Activated CD4-positive, alpha-beta T cell treated with anti-CD3 and anti-CD28 coated beads, Interleukin-2, amount 10 ng/mL, durations not matched to agents 7 days and 5 days (primary cell): ENCODE data around the gene FERMT3. TPM values are rescaled to one million over a fixed set of nuclear protein-coding genes. Genes with fewer than 3 reads are reported as not detected.

Source experiments
- CTCF ChIA-PET: fragments of 350-600 bp; sonication (Branson Sonifier 250); formaldehyde crosslinking; loops from one replicate; lab custom pipeline; 2021; ENCODE audit warnings: antibody characterized with exemption; lab: Charles Lee
- POLR2A ChIA-PET: fragments of 350-600 bp; sonication (Branson Sonifier 250); formaldehyde crosslinking; loops from one replicate; lab custom pipeline; 2021; ENCODE audit warnings: antibody characterized with exemption; lab: Charles Lee
- DNase-seq: peaks from one replicate; pipeline ENCODE4 v3.0.0-alpha.2; 2020
- H3K27ac Mint-ChIP-seq: one replicate; pipeline ENCODE4 v1.8.0; 2021; ENCODE audit warnings: mild to moderate bottlenecking, moderate library complexity, mixed read lengths
- H3K27me3 Mint-ChIP-seq: one replicate; pipeline ENCODE4 v1.8.0; 2021; ENCODE audit warnings: mixed read lengths
- H3K36me3 Mint-ChIP-seq: one replicate; pipeline ENCODE4 v1.8.0; 2021; ENCODE audit warnings: low read depth, mixed read lengths
- H3K4me1 Mint-ChIP-seq: one replicate; pipeline ENCODE4 v1.8.0; 2021; ENCODE audit warnings: mixed read lengths
- H3K4me3 Mint-ChIP-seq: one replicate; pipeline ENCODE4 v1.8.0; 2021; ENCODE audit warnings: mild to moderate bottlenecking, moderate library complexity, mixed read lengths
- H3K9me3 Mint-ChIP-seq: one replicate; pipeline ENCODE4 v1.8.0; 2021; ENCODE audit warnings: mixed read lengths
- total RNA-seq, 2 experiments: library from RNA; stranded (reverse); gene quantifications; one replicate each; pipeline ENCODE4 v1.2.3, GENCODE V29; 2021

Gene FERMT3
- total RNA-seq, 2 experiments from 2014 or later, result 190 to 207 TPM

DNA sequence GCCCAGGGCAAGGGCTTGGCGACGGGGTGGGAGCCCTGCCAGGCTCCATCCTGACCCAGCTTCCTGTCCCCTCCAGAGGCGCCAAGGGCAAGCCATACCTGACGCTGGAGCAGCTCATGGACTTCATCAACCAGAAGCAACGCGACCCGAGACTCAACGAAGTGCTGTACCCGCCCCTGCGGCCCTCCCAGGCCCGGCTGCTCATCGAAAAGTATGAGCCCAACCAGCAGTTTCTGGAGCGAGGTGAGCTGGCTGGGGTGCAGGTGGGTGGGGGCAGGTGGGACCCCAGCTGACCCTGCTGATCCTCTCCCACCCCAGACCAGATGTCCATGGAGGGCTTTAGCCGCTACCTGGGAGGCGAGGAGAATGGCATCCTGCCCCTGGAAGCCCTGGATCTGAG is 49.8 kb downstream of the FERMT3 start:
- Mint-ChIP-seq H3K36me3 (peaks cover 10% of the 10 kb centered on the region), H3K4me3 (no peak overlapping the region), H3K27me3 (no peaks in the 10 kb centered on the region), H3K27ac (no peak overlapping the region), H3K9me3 (no peaks in the 10 kb centered on the region), H3K4me1 (peaks cover 15% of the 10 kb centered on the region)
- POLR2A ChIA-PET, result no interaction called here
- CTCF ChIA-PET, result interaction anchor here (1.4 to 3.5 kb wide), 5 partner anchors 8 to 52 kb away, joined by 3 to 14 read pairs (median 4); partner anchors contain the start of gene FKBP2
- no peak for DNase-seq

DNA sequence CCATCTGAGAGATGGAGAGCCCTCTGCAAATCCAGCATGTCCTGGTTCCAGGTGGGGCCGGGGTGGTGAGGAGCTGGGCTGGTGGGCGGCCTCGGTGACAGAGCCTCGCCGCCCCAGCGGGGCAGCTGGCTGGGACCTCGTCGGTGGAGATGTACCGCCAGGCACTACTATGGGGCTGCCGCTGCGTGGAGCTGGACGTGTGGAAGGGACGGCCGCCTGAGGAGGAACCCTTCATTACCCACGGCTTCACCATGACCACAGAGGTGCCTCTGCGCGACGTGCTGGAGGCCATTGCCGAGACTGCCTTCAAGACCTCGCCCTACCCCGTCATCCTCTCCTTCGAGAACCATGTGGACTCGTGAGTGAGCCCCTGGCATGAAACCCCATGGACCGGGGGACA is 51.8 kb downstream of the FERMT3 start:
- H3K27ac Mint-ChIP-seq, result no peak overlapping the region
- H3K4me3 Mint-ChIP-seq, result no peak overlapping the region
- ChIA-PET CTCF (interaction anchor here (1.0 to 1.3 kb wide), 2 partner anchors 12 to 59 kb away, joined by 3 to 4 read pairs; partner anchors contain the start of genes PPP1R14B and PRDX5), POLR2A (no interaction called here)
- H3K4me1 Mint-ChIP-seq, result peaks cover 8% of the 10 kb centered on the region
- no peaks in the 10 kb centered on the region for H3K9me3 Mint-ChIP-seq
- H3K36me3 Mint-ChIP-seq, result peaks cover 12% of the 10 kb centered on the region
- no peaks in the 10 kb centered on the region for H3K27me3 Mint-ChIP-seq
- no peak for DNase-seq

DNA sequence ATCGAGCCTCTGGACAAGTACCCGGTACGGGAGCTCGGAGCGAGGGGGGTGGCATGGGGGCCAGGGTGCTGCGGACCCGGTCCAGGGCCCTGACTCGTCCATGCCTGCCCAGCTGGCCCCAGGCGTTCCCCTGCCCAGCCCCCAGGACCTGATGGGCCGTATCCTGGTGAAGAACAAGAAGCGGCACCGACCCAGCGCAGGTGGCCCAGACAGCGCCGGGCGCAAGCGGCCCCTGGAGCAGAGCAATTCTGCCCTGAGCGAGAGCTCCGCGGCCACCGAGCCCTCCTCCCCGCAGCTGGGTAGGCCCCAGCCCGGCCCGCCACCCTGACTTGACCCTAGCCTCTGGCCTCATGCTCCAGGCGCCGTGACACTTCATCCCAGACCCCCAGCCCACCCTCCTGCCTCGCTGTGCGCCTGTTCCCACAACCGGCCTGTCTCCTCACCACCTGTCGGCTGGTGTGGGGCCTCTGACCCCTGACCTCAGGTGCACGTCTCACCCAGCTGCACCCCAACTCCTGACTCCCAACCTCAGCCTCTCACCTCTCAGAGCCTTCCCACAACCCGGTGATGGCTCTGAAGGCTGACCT is 52.5 kb downstream of the FERMT3 start:
- peaks cover 8% of the 10 kb centered on the region for H3K4me1 Mint-ChIP-seq
- peaks cover 12% of the 10 kb centered on the region for H3K36me3 Mint-ChIP-seq
- H3K27me3 Mint-ChIP-seq, result no peaks in the 10 kb centered on the region
- no peak overlapping the region for H3K4me3 Mint-ChIP-seq
- H3K27ac Mint-ChIP-seq, result no peak overlapping the region
- DNase-seq, result no peak
- H3K9me3 Mint-ChIP-seq, result no peaks in the 10 kb centered on the region
- ChIA-PET CTCF (interaction anchor here (1.0 to 1.5 kb wide), 3 partner anchors 13 to 59 kb away, joined by 3 to 4 read pairs (median 3); partner anchors contain the start of gene PRDX5), POLR2A (no interaction called here)

DNA sequence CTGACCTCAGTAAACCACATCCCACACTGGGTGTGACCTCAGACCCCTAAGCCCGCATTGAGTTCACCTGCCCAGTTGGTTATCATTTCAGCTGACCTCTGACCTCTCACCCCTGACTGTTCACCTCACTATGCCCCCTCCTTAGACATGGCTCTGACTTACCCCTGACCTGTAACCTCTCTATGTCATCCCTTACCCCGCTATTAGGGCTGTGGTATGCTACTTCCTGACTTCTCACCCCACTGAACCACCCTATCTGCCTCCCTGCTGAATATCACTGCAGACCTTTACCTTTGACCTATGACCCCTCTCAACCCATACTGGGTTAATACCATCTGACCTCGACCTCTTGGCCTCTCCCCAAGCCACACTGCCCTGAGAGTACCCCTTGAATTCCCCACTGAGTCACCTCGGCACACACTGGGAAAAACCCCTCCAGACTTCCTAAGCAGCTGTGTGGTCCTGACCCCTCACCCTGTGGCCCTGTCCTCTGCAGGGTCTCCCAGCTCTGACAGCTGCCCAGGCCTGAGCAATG is 53.1 kb downstream of the FERMT3 start:
- peaks cover 8% of the 10 kb centered on the region for H3K4me1 Mint-ChIP-seq
- ChIA-PET POLR2A (no interaction called here), CTCF (interaction anchor here (1.0 to 1.5 kb wide), 2 partner anchors 12 to 52 kb away, joined by 3 to 4 read pairs; no protein-coding TSS in a partner anchor)
- H3K4me3 Mint-ChIP-seq, result no peak overlapping the region
- H3K27ac Mint-ChIP-seq, result no peak overlapping the region
- no peaks in the 10 kb centered on the region for H3K9me3 Mint-ChIP-seq
- no peaks in the 10 kb centered on the region for H3K27me3 Mint-ChIP-seq
- peaks cover 12% of the 10 kb centered on the region for H3K36me3 Mint-ChIP-seq
- DNase-seq, result no peak

DNA sequence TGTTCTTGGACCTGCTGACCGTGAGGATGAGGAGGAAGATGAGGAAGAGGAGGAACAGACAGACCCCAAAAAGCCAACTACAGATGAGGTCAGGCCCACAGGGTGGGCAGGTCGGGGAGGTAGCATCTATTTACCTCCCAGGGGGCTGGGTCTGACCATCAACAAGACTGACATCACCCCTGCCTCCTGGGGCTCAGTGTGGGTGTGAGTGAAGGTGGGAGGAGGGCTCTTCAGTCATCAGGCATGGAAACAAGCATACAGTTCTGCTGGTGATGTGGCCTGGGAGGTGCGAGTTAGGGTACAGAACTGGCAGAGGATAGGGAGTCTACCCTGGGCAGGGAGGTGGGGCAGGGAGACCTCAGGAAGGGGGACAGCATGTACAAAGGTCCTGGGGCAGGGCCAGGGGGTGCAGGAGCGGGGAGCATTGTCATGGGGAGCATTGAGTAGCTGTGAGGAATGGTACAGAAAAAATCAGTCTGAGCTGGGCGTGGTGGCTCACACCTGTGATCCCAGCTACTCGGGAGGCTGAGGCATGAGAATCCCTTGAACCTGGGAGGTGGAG is 53.7 kb downstream of the FERMT3 start:
- no peak for DNase-seq
- Mint-ChIP-seq H3K9me3 (no peaks in the 10 kb centered on the region), H3K27me3 (no peaks in the 10 kb centered on the region), H3K4me3 (no peak overlapping the region), H3K27ac (peak overlapping the region; percentile 62), H3K4me1 (peaks cover 8% of the 10 kb centered on the region), H3K36me3 (peaks cover 12% of the 10 kb centered on the region)
- POLR2A ChIA-PET, result no interaction called here
- CTCF ChIA-PET, result interaction anchor here (1.5 to 12.3 kb wide), 3 partner anchors 9 to 13 kb away, joined by 3 to 162 read pairs (median 5); partner anchors contain the start of genes PLCB3 and PPP1R14B

DNA sequence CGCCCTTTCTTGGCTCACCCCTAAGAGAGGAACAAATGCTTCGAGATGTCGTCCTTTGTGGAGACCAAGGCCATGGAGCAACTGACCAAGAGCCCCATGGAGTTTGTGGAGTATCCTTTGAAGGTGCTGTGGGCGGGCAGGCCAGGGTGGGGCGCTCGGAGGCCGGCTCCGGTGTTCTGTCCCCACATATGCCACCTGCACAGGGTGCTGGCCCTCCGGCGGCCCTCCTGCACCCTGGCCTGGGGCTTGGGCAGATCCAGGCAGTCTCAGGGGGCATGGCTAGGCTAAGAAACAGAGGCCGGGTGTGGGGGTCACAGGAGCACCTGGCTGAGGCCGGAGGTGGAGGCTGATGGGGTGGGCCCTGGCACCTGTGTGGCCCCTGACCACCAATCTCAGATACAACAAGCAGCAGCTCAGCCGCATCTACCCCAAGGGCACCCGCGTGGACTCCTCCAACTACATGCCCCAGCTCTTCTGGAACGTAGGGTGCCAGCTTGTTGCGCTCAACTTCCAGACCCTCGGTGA is 55.1 kb downstream of the FERMT3 start:
- no peak for DNase-seq
- ChIA-PET CTCF (interaction anchor here (1.7 to 12.3 kb wide), 2 partner anchors 8 to 14 kb away, joined by 5 to 162 read pairs; partner anchors contain the start of genes PLCB3 and PPP1R14B), POLR2A (interaction anchor here (0.6 kb wide), 1 partner anchor 503 kb away, joined by 3 read pairs; no protein-coding TSS in a partner anchor)
- Mint-ChIP-seq H3K4me1 (peaks cover 8% of the 10 kb centered on the region), H3K27ac (no peak overlapping the region), H3K27me3 (no peaks in the 10 kb centered on the region), H3K9me3 (no peaks in the 10 kb centered on the region), H3K4me3 (no peak overlapping the region), H3K36me3 (peaks cover 12% of the 10 kb centered on the region)

DNA sequence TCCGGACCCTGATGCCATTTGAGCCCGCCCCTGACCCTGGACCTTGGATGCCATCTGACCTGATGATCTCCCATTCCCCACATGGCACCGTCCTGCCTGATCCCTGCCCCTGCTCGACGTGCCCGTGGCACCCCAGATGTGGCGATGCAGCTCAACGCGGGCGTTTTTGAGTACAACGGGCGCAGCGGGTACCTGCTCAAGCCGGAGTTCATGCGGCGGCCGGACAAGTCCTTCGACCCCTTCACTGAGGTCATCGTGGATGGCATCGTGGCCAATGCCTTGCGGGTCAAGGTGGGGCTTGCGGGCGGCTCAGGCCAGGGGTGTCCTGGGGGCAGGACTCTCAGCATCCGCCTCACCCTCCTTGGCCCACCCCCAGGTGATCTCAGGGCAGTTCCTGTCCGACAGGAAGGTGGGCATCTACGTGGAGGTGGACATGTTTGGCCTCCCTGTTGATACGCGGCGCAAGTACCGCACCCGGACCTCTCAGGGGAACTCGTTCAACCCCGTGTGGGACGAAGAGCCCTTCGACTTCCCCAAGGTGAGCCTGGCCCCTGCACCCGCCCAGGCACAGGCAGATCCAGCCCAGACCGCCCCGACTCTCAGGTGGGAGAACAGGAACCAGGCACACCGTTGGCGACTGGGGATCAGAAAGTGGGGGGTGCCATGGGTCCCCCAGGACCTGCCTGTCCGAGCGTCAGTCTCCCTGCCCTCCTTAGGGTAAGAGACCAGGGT is 55.9 kb downstream of the FERMT3 start:
- ChIA-PET POLR2A (interaction anchor here (0.6 kb wide), 1 partner anchor 16 kb away, joined by 3 read pairs; no protein-coding TSS in a partner anchor), CTCF (interaction anchor here (1.1 to 12.3 kb wide), 2 partner anchors 15 kb away, joined by 3 to 162 read pairs; partner anchors contain the start of genes PLCB3 and PPP1R14B)
- Mint-ChIP-seq H3K27me3 (no peaks in the 10 kb centered on the region), H3K36me3 (peaks cover 12% of the 10 kb centered on the region), H3K4me1 (peaks cover 9% of the 10 kb centered on the region), H3K27ac (peak overlapping the region; percentile 28), H3K9me3 (no peaks in the 10 kb centered on the region), H3K4me3 (no peak overlapping the region)
- DNase-seq, result no peak

DNA sequence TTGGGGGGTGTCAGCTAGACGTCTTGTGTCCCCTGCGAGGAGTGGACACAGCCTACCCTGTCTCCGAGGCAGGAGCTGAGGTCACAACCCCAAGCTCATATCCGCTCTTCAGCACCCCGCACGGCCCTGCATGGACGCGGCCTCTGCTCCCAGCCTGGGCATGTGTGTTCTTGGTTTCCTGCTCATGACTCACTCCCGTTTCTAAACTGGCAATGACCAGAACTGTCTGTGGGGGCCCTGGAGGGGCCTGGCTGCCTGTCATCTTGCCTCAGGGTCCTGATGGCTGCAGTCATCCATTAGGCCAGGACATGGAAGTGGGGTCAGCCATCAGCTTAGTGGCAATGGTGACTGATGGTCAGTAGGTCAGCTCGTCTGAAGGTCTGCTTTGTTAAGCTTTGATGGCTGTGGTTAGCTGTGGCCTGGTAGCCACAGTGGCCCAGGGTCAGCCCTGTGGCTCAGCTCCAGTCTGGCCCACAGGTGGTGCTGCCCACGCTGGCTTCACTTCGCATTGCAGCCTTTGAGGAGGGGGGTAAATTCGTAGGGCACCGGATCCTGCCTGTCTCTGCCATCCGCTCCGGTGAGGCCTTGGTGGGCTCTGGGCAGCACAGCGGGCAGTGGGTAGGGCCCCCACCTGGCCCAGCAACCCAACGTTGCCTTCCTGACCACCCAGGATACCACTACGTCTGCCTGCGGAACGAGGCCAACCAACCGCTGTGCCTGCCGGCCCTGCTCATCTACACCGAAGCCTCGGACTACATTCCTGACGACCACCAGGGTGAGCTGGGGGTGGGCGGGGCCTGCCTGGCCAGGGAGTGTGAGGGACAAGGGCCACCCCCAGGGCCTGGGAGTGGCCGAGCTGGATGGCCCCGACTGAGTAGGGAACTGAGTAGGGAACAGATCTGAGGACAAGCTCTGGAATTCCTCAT is 56.8 kb downstream of the FERMT3 start:
- POLR2A ChIA-PET, result interaction anchor here (0.6 kb wide), 1 partner anchor 17 kb away, joined by 3 read pairs; no protein-coding TSS in a partner anchor
- H3K27me3 Mint-ChIP-seq, result no peaks in the 10 kb centered on the region
- peaks cover 17% of the 10 kb centered on the region for H3K4me1 Mint-ChIP-seq
- no peak overlapping the region for H3K27ac Mint-ChIP-seq
- no peak overlapping the region for H3K4me3 Mint-ChIP-seq
- no peak for DNase-seq
- CTCF ChIA-PET, result interaction anchor here (0.6 to 12.3 kb wide), 7 partner anchors 9 to 54 kb away, joined by 3 to 162 read pairs (median 3); partner anchors contain the start of genes PLCB3, PPP1R14B and TRMT112
- H3K36me3 Mint-ChIP-seq, result peaks cover 12% of the 10 kb centered on the region
- H3K9me3 Mint-ChIP-seq, result no peaks in the 10 kb centered on the region

DNA sequence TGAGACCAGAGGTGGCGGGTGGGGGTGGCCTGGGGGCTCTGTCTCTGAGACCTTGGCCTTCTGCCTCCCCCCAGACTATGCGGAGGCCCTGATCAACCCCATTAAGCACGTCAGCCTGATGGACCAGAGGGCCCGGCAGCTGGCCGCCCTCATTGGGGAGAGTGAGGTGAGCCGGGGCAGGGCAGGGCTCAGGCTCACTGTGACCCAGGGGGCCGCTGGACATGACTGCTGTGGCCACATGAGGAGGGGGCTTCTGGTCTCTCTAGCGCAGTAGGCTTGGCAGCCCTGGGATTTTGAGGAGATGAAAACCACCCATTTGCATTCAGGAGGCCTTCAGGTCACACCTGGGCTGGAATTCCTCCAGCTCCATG is 57.4 kb downstream of the FERMT3 start:
- H3K27ac Mint-ChIP-seq, result peak overlapping the region; percentile 50
- H3K36me3 Mint-ChIP-seq, result peaks cover 12% of the 10 kb centered on the region
- ChIA-PET POLR2A (no interaction called here), CTCF (interaction anchor here (0.6 to 12.3 kb wide), 6 partner anchors 9 to 53 kb away, joined by 3 to 162 read pairs (median 4); partner anchors contain the start of genes PLCB3, PPP1R14B and TRMT112)
- H3K4me1 Mint-ChIP-seq, result peaks cover 24% of the 10 kb centered on the region
- H3K27me3 Mint-ChIP-seq, result no peaks in the 10 kb centered on the region
- no peaks in the 10 kb centered on the region for H3K9me3 Mint-ChIP-seq
- no peak for DNase-seq
- H3K4me3 Mint-ChIP-seq, result no peak overlapping the region

DNA sequence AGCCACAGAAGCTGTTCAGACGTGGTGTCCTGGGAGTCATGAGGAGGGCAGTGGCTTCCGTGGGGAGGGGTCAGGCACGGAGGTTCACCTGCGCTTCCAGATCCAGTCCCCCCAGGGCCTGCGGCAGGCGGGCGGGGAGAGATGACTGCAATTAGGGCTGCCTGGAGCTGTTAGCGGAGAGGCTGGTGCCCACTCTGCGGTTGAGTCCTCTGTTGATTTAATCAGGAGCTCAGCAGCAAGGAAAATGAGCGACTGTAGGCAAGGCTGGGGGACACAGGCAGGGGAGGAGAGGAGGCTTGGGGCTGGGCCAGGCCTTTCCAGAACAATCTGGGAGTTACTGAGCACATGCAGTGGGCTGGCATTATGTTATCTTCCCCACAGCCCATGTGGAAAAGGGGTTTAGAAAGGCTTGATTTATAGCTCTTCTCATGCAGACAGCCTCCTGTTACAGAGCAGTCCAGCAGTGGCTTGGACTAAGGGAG is 57.9 kb downstream of the FERMT3 start:
- H3K4me1 Mint-ChIP-seq, result peaks cover 23% of the 10 kb centered on the region
- H3K27me3 Mint-ChIP-seq, result no peaks in the 10 kb centered on the region
- peaks cover 9% of the 10 kb centered on the region for H3K36me3 Mint-ChIP-seq
- H3K27ac Mint-ChIP-seq, result peak overlapping the region; percentile 50
- ChIA-PET POLR2A (no interaction called here), CTCF (interaction anchor here (1.0 to 12.3 kb wide), 5 partner anchors 10 to 53 kb away, joined by 3 to 162 read pairs (median 3); partner anchors contain the start of genes PLCB3, PPP1R14B and TRMT112)
- no peak for DNase-seq
- no peak overlapping the region for H3K4me3 Mint-ChIP-seq
- no peaks in the 10 kb centered on the region for H3K9me3 Mint-ChIP-seq
